ENCODE data around the gene MTOR.
"Not testable (repeated sequence)": the region's sequence is repeated elsewhere in the genome, so short reads cannot be mapped to it uniquely, and the experiment has no call there.

DNA sequence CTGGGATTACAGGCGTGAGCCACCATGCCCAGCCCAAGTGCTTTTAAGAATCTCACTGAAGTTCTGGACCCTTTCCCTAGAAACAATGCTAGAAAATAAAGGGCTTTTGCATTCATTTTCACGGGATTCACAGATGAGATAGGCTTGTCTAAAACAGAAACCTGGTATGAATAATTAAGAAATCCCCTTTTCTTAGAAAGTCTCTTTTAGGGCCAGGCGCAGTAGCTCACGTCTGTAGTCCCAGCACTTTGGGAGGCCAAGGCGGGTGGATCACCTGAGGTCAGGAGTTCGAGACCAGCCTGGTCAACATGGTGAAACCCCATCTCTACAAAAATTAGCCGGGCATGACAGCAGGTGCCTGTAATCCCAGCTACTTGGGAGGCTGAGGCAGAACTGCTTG, 189.0 kb downstream of the MTOR start:
- TF ChIP-seq, protein P1, sequence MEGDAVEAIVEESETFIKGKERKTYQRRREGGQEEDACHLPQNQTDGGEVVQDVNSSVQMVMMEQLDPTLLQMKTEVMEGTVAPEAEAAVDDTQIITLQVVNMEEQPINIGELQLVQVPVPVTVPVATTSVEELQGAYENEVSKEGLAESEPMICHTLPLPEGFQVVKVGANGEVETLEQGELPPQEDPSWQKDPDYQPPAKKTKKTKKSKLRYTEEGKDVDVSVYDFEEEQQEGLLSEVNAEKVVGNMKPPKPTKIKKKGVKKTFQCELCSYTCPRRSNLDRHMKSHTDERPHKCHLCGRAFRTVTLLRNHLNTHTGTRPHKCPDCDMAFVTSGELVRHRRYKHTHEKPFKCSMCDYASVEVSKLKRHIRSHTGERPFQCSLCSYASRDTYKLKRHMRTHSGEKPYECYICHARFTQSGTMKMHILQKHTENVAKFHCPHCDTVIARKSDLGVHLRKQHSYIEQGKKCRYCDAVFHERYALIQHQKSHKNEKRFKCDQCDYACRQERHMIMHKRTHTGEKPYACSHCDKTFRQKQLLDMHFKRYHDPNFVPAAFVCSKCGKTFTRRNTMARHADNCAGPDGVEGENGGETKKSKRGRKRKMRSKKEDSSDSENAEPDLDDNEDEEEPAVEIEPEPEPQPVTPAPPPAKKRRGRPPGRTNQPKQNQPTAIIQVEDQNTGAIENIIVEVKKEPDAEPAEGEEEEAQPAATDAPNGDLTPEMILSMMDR (IDR thresholded peaks at IDR 0.05): not testable (repeated sequence)
- TF ChIP-seq POLR2A (IDR thresholded peaks at IDR 0.05): not testable (repeated sequence)

Measured in thyroid gland (tissue), 4 donors.